ENCODE results near the gene TTLL5.
A peak's percentile ranks its signal among the peaks of the same experiment; 100 is the strongest.

TTLL5 gene

GRCh38 chr14:75804570-75805275, 143.7 kb downstream of the TTLL5 start:
- no peak for DNase-seq (ENCODE audit: low spot score)

GRCh38 chr14:75805646-75806045, 144.6 kb downstream of the TTLL5 start:
- no peak for DNase-seq (ENCODE audit: low spot score)

GRCh38 chr14:75806352-75806832, 145.3 kb downstream of the TTLL5 start:
- no peak for DNase-seq (ENCODE audit: low spot score)

- no peak for DNase-seq (ENCODE audit: low spot score)
Observed at GRCh38 chr14:75807667-75808360, 146.8 kb downstream of the TTLL5 start.

GRCh38 chr14:75811136-75811829, 150.2 kb downstream of the TTLL5 start:
- no peak for DNase-seq (ENCODE audit: low spot score)

GRCh38 chr14:75811872-75812499, 150.9 kb downstream of the TTLL5 start:
- DNase-seq (ENCODE audit: low spot score), result no peak

GRCh38 chr14:75812622-75813021, 151.6 kb downstream of the TTLL5 start:
- DNase-seq (ENCODE audit: low spot score), result no peak

- DNase-seq (ENCODE audit: low spot score), result no peak
Observed at GRCh38 chr14:75820761-75821160, 159.7 kb downstream of the TTLL5 start.

GRCh38 chr14:75821831-75822521, 160.9 kb downstream of the TTLL5 start:
- no peak for DNase-seq (ENCODE audit: low spot score)

GRCh38 chr14:75822522-75823141, 161.6 kb downstream of the TTLL5 start:
- peak; percentile 76 for DNase-seq (ENCODE audit: low spot score)

GRCh38 chr14:75823334-75823733, 162.3 kb downstream of the TTLL5 start:
- DNase-seq (ENCODE audit: low spot score), result no peak

GRCh38 chr14:75824318-75824717, 163.3 kb downstream of the TTLL5 start:
- DNase-seq (ENCODE audit: low spot score), result no peak

- no peak for DNase-seq (ENCODE audit: low spot score)
Observed at GRCh38 chr14:75825147-75825592, 164.1 kb downstream of the TTLL5 start.

GRCh38 chr14:75826599-75826998, 165.6 kb downstream of the TTLL5 start:
- no peak for DNase-seq (ENCODE audit: low spot score)

- no peak for DNase-seq (ENCODE audit: low spot score)
Observed at GRCh38 chr14:75827331-75827730, 166.3 kb downstream of the TTLL5 start.

GRCh38 chr14:75829316-75829715, 168.3 kb downstream of the TTLL5 start:
- no peak for DNase-seq (ENCODE audit: low spot score)

- peak; percentile 60 for DNase-seq (ENCODE audit: low spot score)
Observed at GRCh38 chr14:75831455-75831854, 170.4 kb downstream of the TTLL5 start.

- peak; percentile 35 for DNase-seq (ENCODE audit: low spot score)
Observed at GRCh38 chr14:75831952-75832351, 170.9 kb downstream of the TTLL5 start.

GRCh38 chr14:75832621-75833297, 171.7 kb downstream of the TTLL5 start:
- peak; percentile 29 for DNase-seq (ENCODE audit: low spot score)

GRCh38 chr14:75833326-75834020, 172.4 kb downstream of the TTLL5 start:
- DNase-seq (ENCODE audit: low spot score), result no peak

Measured in AG08395 (cell line).